ENCODE measurements around the gene ARHGAP15. TPM values are rescaled to one million over a fixed set of nuclear protein-coding genes. Genes with fewer than 3 reads are reported as not detected.

ARHGAP15 gene
- polyA plus RNA-seq, 1 donor, result 16.4 TPM

GRCh38 chr2:143588746-143589145 lies 459.5 kb downstream of the ARHGAP15 start:
- DNase-seq, result no peak
- Histone ChIP-seq H3K4me3 (ENCODE audit: low read length) (no peak overlapping the region), H3K27me3 (ENCODE audit: control insufficient read depth, insufficient read depth, low read length) (no peaks in the 10 kb centered on the region), H3K36me3 (ENCODE audit: control insufficient read depth, insufficient read depth, low read length) (no peaks in the 10 kb centered on the region), H3K4me1 (ENCODE audit: control insufficient read depth, insufficient read depth, low read length) (no peaks in the 10 kb centered on the region), H3K27ac (ENCODE audit: low read length) (no peak overlapping the region), H3K9me3 (ENCODE audit: control insufficient read depth, low read depth, low read length) (no peaks in the 10 kb centered on the region)

GRCh38 chr2:143594161-143594560 lies 464.9 kb downstream of the ARHGAP15 start:
- no CpG with 5 or more reads among the region's 7 CpGs for WGBS (ENCODE audit: insufficient coverage, low lambda C conversion rate)
- no peak for DNase-seq

GRCh38 chr2:143594745-143595144 lies 465.5 kb downstream of the ARHGAP15 start:
- no peak overlapping the region for H3K27ac ChIP-seq (ENCODE audit: low read length)
- no CpG with 5 or more reads among the region's 2 CpGs for WGBS (ENCODE audit: insufficient coverage, low lambda C conversion rate)
- H3K9me3 ChIP-seq (ENCODE audit: control insufficient read depth, low read depth, low read length), result no peaks in the 10 kb centered on the region
- no peak for DNase-seq
- H3K4me3 ChIP-seq (ENCODE audit: low read length), result no peak overlapping the region
- H3K27me3 ChIP-seq (ENCODE audit: control insufficient read depth, insufficient read depth, low read length), result no peaks in the 10 kb centered on the region
- no peaks in the 10 kb centered on the region for H3K36me3 ChIP-seq (ENCODE audit: control insufficient read depth, insufficient read depth, low read length)
- no peaks in the 10 kb centered on the region for H3K4me1 ChIP-seq (ENCODE audit: control insufficient read depth, insufficient read depth, low read length)

More at GRCh38 chr2:143594161-143594560, 464.9 kb downstream of the ARHGAP15 start:
- no peaks in the 10 kb centered on the region for H3K27me3 ChIP-seq (ENCODE audit: control insufficient read depth, insufficient read depth, low read length)
- H3K36me3 ChIP-seq (ENCODE audit: control insufficient read depth, insufficient read depth, low read length), result no peaks in the 10 kb centered on the region
- H3K27ac ChIP-seq (ENCODE audit: low read length), result no peak overlapping the region
- H3K4me3 ChIP-seq (ENCODE audit: low read length), result no peak overlapping the region
- H3K4me1 ChIP-seq (ENCODE audit: control insufficient read depth, insufficient read depth, low read length), result no peaks in the 10 kb centered on the region
- H3K9me3 ChIP-seq (ENCODE audit: control insufficient read depth, low read depth, low read length), result no peaks in the 10 kb centered on the region

- 80% methylated on average over 1 of the region's 2 CpGs for WGBS (ENCODE audit: insufficient coverage, low lambda C conversion rate)
- no peak overlapping the region for H3K4me3 ChIP-seq (ENCODE audit: low read length)
- H3K36me3 ChIP-seq (ENCODE audit: control insufficient read depth, insufficient read depth, low read length), result no peaks in the 10 kb centered on the region
- DNase-seq, result no peak
- no peak overlapping the region for H3K27ac ChIP-seq (ENCODE audit: low read length)
- H3K27me3 ChIP-seq (ENCODE audit: control insufficient read depth, insufficient read depth, low read length), result no peaks in the 10 kb centered on the region
- no peaks in the 10 kb centered on the region for H3K9me3 ChIP-seq (ENCODE audit: control insufficient read depth, low read depth, low read length)
- no peaks in the 10 kb centered on the region for H3K4me1 ChIP-seq (ENCODE audit: control insufficient read depth, insufficient read depth, low read length)
These were observed 470.9 kb downstream of the ARHGAP15 start for GRCh38 chr2:143600116-143600515.

- no peaks in the 10 kb centered on the region for H3K9me3 ChIP-seq (ENCODE audit: control insufficient read depth, low read depth, low read length)
- DNase-seq, result no peak
- 100% methylated on average over 1 of the region's 1 CpG for WGBS (ENCODE audit: insufficient coverage, low lambda C conversion rate)
- no peaks in the 10 kb centered on the region for H3K36me3 ChIP-seq (ENCODE audit: control insufficient read depth, insufficient read depth, low read length)
- no peaks in the 10 kb centered on the region for H3K27me3 ChIP-seq (ENCODE audit: control insufficient read depth, insufficient read depth, low read length)
- no peak overlapping the region for H3K4me3 ChIP-seq (ENCODE audit: low read length)
- no peaks in the 10 kb centered on the region for H3K4me1 ChIP-seq (ENCODE audit: control insufficient read depth, insufficient read depth, low read length)
- H3K27ac ChIP-seq (ENCODE audit: low read length), result no peak overlapping the region
These were observed 472.6 kb downstream of the ARHGAP15 start for GRCh38 chr2:143601828-143602227.

GRCh38 chr2:143603035-143603655 lies 473.9 kb downstream of the ARHGAP15 start:
- no CpG with 5 or more reads among the region's 5 CpGs for WGBS (ENCODE audit: insufficient coverage, low lambda C conversion rate)
- Histone ChIP-seq H3K27me3 (ENCODE audit: control insufficient read depth, insufficient read depth, low read length) (no peaks in the 10 kb centered on the region), H3K4me3 (ENCODE audit: low read length) (no peak overlapping the region), H3K36me3 (ENCODE audit: control insufficient read depth, insufficient read depth, low read length) (no peaks in the 10 kb centered on the region), H3K27ac (ENCODE audit: low read length) (no peak overlapping the region), H3K4me1 (ENCODE audit: control insufficient read depth, insufficient read depth, low read length) (peaks cover 11% of the 10 kb centered on the region), H3K9me3 (ENCODE audit: control insufficient read depth, low read depth, low read length) (no peaks in the 10 kb centered on the region)
- peak in 1 of 2 donors; percentile 17 for DNase-seq

GRCh38 chr2:143603846-143604565 lies 474.8 kb downstream of the ARHGAP15 start:
- Histone ChIP-seq H3K4me3 (ENCODE audit: low read length) (no peak overlapping the region), H3K36me3 (ENCODE audit: control insufficient read depth, insufficient read depth, low read length) (no peaks in the 10 kb centered on the region), H3K9me3 (ENCODE audit: control insufficient read depth, low read depth, low read length) (no peaks in the 10 kb centered on the region), H3K27me3 (ENCODE audit: control insufficient read depth, insufficient read depth, low read length) (no peaks in the 10 kb centered on the region), H3K27ac (ENCODE audit: low read length) (no peak overlapping the region), H3K4me1 (ENCODE audit: control insufficient read depth, insufficient read depth, low read length) (peaks cover 11% of the 10 kb centered on the region)
- no CpG with 5 or more reads among the region's 4 CpGs for WGBS (ENCODE audit: insufficient coverage, low lambda C conversion rate)
- no peak for DNase-seq

GRCh38 chr2:143604566-143604959 lies 475.3 kb downstream of the ARHGAP15 start:
- peaks cover 13% of the 10 kb centered on the region for H3K4me1 ChIP-seq (ENCODE audit: control insufficient read depth, insufficient read depth, low read length)
- H3K27me3 ChIP-seq (ENCODE audit: control insufficient read depth, insufficient read depth, low read length), result no peaks in the 10 kb centered on the region
- H3K36me3 ChIP-seq (ENCODE audit: control insufficient read depth, insufficient read depth, low read length), result no peaks in the 10 kb centered on the region
- no peak overlapping the region for H3K4me3 ChIP-seq (ENCODE audit: low read length)
- no peak for DNase-seq
- H3K9me3 ChIP-seq (ENCODE audit: control insufficient read depth, low read depth, low read length), result no peaks in the 10 kb centered on the region
- WGBS (ENCODE audit: insufficient coverage, low lambda C conversion rate), result 73% methylated on average over 3 of the region's 5 CpGs
- no peak overlapping the region for H3K27ac ChIP-seq (ENCODE audit: low read length)

- no peak overlapping the region for H3K27ac ChIP-seq (ENCODE audit: low read length)
- peak; percentile 16 to 66 for DNase-seq
- no CpG with 5 or more reads among the region's 5 CpGs for WGBS (ENCODE audit: insufficient coverage, low lambda C conversion rate)
- no peaks in the 10 kb centered on the region for H3K27me3 ChIP-seq (ENCODE audit: control insufficient read depth, insufficient read depth, low read length)
- H3K36me3 ChIP-seq (ENCODE audit: control insufficient read depth, insufficient read depth, low read length), result no peaks in the 10 kb centered on the region
- H3K4me1 ChIP-seq (ENCODE audit: control insufficient read depth, insufficient read depth, low read length), result peaks cover 13% of the 10 kb centered on the region
- H3K9me3 ChIP-seq (ENCODE audit: control insufficient read depth, low read depth, low read length), result no peaks in the 10 kb centered on the region
- no peak overlapping the region for H3K4me3 ChIP-seq (ENCODE audit: low read length)
These were observed 478.2 kb downstream of the ARHGAP15 start for GRCh38 chr2:143607231-143608062.

- H3K27ac ChIP-seq (ENCODE audit: low read length), result no peak overlapping the region
- no CpG with 5 or more reads among the region's 3 CpGs for WGBS (ENCODE audit: insufficient coverage, low lambda C conversion rate)
- H3K9me3 ChIP-seq (ENCODE audit: control insufficient read depth, low read depth, low read length), result no peaks in the 10 kb centered on the region
- peaks cover 13% of the 10 kb centered on the region for H3K4me1 ChIP-seq (ENCODE audit: control insufficient read depth, insufficient read depth, low read length)
- DNase-seq, result no peak
- no peaks in the 10 kb centered on the region for H3K27me3 ChIP-seq (ENCODE audit: control insufficient read depth, insufficient read depth, low read length)
- no peaks in the 10 kb centered on the region for H3K36me3 ChIP-seq (ENCODE audit: control insufficient read depth, insufficient read depth, low read length)
- no peak overlapping the region for H3K4me3 ChIP-seq (ENCODE audit: low read length)
These were observed 478.8 kb downstream of the ARHGAP15 start for GRCh38 chr2:143608063-143608423.

All from large intestine (tissue), 3 donors.